DOHH2 (cell line): Measurements from ENCODE around the gene ANXA6.

Experiments used
- H3F3A ChIP-seq: fragments of 200-600 bp; sonication (generic), shearing (Covaris generic); 2 replicates; pipeline ENCODE4 v1.6.0; 2016; ENCODE audit warnings: antibody characterized with exemption, mild to moderate bottlenecking; ENCODE audit not compliant: control insufficient read depth, insufficient read depth
- H3K27ac ChIP-seq: fragments of 200-600 bp; sonication (generic); 2 replicates; pipeline ENCODE4 v1.5.1; 2014; ENCODE audit warnings: low read depth, mild to moderate bottlenecking, low read length, moderate library complexity
- H3K27me3 ChIP-seq: fragments of 200-600 bp; sonication (generic); 2 replicates; pipeline ENCODE4 v1.6.1; 2014; ENCODE audit warnings: mild to moderate bottlenecking, low read length, mixed read lengths; ENCODE audit not compliant: control insufficient read depth
- H3K36me3 ChIP-seq: fragments of 200-600 bp; sonication (generic); 2 replicates; pipeline ENCODE4 v1.6.1; 2014; ENCODE audit warnings: mild to moderate bottlenecking, low read length, moderate library complexity, mixed read lengths; ENCODE audit not compliant: control insufficient read depth
- H3K4me1 ChIP-seq: fragments of 200-600 bp; sonication (generic); 2 replicates; pipeline ENCODE4 v1.6.1; 2014; ENCODE audit warnings: mild to moderate bottlenecking, low read length, mixed read lengths; ENCODE audit not compliant: control insufficient read depth
- H3K4me2 ChIP-seq: fragments of 200-600 bp; sonication (generic); 2 replicates; pipeline ENCODE4 v1.6.0; 2014; ENCODE audit warnings: mild to moderate bottlenecking, low read length, moderate library complexity
- H3K4me3 ChIP-seq: fragments of 200-600 bp; sonication (generic); 2 replicates; pipeline ENCODE4 v1.5.1; 2014; ENCODE audit warnings: mild to moderate bottlenecking, low read length, mixed read lengths
- H3K79me2 ChIP-seq: fragments of 200-600 bp; sonication (generic); 2 replicates; pipeline ENCODE4 v1.6.1; 2014; ENCODE audit warnings: mild to moderate bottlenecking, low read length, mixed read lengths; ENCODE audit not compliant: control insufficient read depth
- H3K9me2 ChIP-seq: fragments of 200-600 bp; sonication (generic); replicated peaks from 2 replicates; pipeline ENCODE4 v1.6.1; 2014; ENCODE audit warnings: mild to moderate bottlenecking, low read length, mixed read lengths; ENCODE audit not compliant: control insufficient read depth
- H3K9me3 ChIP-seq: fragments of 200-600 bp; sonication (generic); 2 replicates; pipeline ENCODE4 v1.6.1; 2014; ENCODE audit warnings: antibody characterized with exemption, low read length, mixed read lengths; ENCODE audit not compliant: control insufficient read depth, insufficient read depth
- H4K20me1 ChIP-seq: fragments of 200-600 bp; sonication (generic); 2 replicates; pipeline ENCODE4 v1.6.0; 2014; ENCODE audit warnings: low read depth, mild to moderate bottlenecking, antibody characterized with exemption, low read length, moderate library complexity; ENCODE audit not compliant: control insufficient read depth, insufficient read depth
- CTCF ChIP-seq: fragments of 200-600 bp; sonication (generic); IDR thresholded peaks from one replicate; pipeline ENCODE4 v1.5.1; 2014; ENCODE audit warnings: antibody characterized with exemption, mild to moderate bottlenecking, low read depth, low read length; ENCODE audit not compliant: poor library complexity, severe bottlenecking
- EZH2phosphoT487 ChIP-seq: fragments of 200-600 bp; sonication (generic); IDR thresholded peaks from 2 replicates; pipeline ENCODE4 v1.6.1; 2017; ENCODE audit warnings: borderline replicate concordance, mild to moderate bottlenecking, antibody characterized with exemption, low read length, moderate library complexity, mixed read lengths

The ANXA6 gene

GRCh38 chr5:151097820-151098767 is 59.5 kb downstream of the ANXA6 start:
- no peak for TF ChIP-seq CTCF
- TF ChIP-seq EZH2phosphoT487 = no peak
- Histone ChIP-seq H3K27me3 (no peaks in the 10 kb centered on the region; the same call in 1 of the 2 replicates), H3K4me1 (peaks cover 37% of the 10 kb centered on the region), H3K27ac (no peak overlapping the region), H3K36me3 (no peaks in the 10 kb centered on the region), H3K4me2 (peak overlapping the region; percentile 18), H3K9me2 (no peaks in the 10 kb centered on the region), H3K4me3 (no peak overlapping the region), H3K9me3 (no peaks in the 10 kb centered on the region), H4K20me1 (no peaks in the 10 kb centered on the region), H3K79me2 (no peaks in the 10 kb centered on the region), H3F3A (no peaks in the 10 kb centered on the region)

GRCh38 chr5:151097061-151097460 is 60.5 kb downstream of the ANXA6 start:
- Histone ChIP-seq H3K4me2 (no peak overlapping the region), H3K27ac (no peak overlapping the region), H4K20me1 (no peaks in the 10 kb centered on the region), H3K9me3 (no peaks in the 10 kb centered on the region), H3K36me3 (no peaks in the 10 kb centered on the region), H3K9me2 (no peaks in the 10 kb centered on the region), H3K4me3 (no peak overlapping the region), H3K27me3 (no peaks in the 10 kb centered on the region; the same call in 1 of the 2 replicates), H3K79me2 (no peaks in the 10 kb centered on the region), H3F3A (no peaks in the 10 kb centered on the region), H3K4me1 (peaks cover 42% of the 10 kb centered on the region)
- no peak for TF ChIP-seq EZH2phosphoT487
- no peak for TF ChIP-seq CTCF

GRCh38 chr5:151096001-151096373 is 61.6 kb downstream of the ANXA6 start:
- TF ChIP-seq EZH2phosphoT487 (no peak), CTCF (no peak)
- no peaks in the 10 kb centered on the region for H3K79me2 ChIP-seq
- no peaks in the 10 kb centered on the region for H3K36me3 ChIP-seq
- H4K20me1 ChIP-seq = no peaks in the 10 kb centered on the region
- H3K27me3 ChIP-seq = no peaks in the 10 kb centered on the region; the same call in 1 of the 2 replicates
- no peak overlapping the region for H3K4me3 ChIP-seq
- no peak overlapping the region for H3K4me2 ChIP-seq
- no peaks in the 10 kb centered on the region for H3K9me3 ChIP-seq
- H3K9me2 ChIP-seq = no peaks in the 10 kb centered on the region
- no peak overlapping the region for H3K27ac ChIP-seq
- no peaks in the 10 kb centered on the region for H3F3A ChIP-seq
- H3K4me1 ChIP-seq = peaks cover 42% of the 10 kb centered on the region
